ENCODE data around the gene SQSTM1. TPM values are rescaled to one million over a fixed set of nuclear protein-coding genes. Genes with fewer than 3 reads are reported as not detected.

SQSTM1 gene
- total RNA-seq, 4 donors from 2014 or later, result 416 to 877 (median 516) TPM

DNA sequence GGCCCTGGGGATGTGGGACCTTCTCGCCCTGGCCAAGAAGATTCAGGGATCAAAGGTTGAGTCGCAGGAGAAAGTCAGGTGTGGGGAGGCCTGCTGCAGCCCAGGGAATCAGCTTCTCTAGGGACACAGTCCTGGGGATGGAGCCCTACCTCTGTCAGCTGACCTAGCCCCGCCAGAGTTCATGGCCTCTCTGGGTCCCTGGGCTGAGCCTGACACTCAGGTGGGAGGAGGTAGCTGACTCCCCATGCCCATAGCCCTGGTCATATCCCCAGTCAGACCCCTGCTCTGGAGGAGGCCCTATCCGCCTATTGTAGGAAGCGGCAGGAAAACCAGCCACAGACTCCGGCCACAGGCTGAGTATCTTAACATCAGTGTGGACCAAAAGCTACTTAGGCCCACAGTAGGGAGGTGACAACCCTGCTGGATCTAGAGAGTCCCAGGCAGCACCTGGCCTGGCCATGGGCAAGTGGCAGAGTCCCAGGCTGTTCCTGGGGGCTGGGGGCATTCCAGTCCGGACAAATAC is 52.9 kb downstream of the SQSTM1 start:
- no peak for TF ChIP-seq CTCF (IDR thresholded peaks at IDR 0.05; ENCODE audit: low read depth)

DNA sequence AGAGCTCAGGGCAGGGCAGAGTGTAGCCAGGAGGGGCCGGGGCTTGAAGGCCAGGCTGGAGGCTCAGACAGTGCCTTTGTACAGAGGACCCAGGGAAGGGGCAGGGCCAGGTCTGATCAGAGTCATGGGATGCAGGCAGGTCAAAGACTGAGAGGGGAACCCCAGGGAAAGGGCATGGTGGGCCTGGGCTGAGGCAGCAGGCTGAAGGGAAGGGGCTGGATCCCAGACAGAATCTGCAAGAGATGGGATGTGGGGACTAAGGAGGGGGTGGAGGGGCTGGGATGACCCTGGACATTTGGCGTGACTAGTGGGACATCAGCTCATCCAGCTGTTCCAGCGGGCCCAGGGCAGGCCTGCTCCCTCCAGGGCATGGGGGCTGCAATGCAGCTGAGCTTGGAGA is 53.4 kb downstream of the SQSTM1 start:
- no peak for TF ChIP-seq CTCF (IDR thresholded peaks at IDR 0.05; ENCODE audit: low read depth)

DNA sequence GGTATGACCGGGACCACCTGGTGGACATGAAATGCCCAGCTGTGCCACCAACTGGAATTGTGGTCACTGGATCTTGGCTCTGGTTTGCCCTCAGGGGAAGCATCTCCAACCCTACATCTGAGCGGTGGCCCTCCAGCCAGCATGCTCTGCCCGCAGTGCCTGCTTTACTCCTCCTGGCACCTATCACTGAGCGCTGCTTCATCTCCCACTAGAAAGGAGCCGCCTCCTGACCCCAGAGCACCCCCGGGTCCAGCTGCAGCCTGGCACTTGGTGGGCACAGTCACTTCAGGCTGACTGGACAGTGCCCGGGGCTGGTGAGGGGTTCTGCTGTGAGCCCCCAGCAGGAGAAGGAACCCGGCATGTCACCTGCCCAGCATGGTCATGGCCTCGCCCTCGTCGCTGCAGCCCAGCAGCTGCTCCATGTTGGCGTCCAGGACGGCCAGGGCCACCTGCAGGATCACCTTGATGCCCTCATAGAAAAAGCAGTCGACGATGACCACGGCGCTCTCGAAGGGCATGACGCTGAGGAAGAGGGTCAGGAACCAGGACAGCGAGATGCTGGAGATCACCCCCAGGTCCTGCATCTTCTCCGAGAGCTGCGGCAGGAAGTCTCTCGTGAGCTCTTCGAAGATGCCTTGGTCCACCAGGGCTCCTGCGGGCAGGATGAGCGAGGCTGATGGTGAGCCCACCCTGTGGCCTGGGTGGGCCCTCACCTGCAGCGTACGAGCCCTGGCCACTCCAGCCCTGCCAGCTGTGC is 54.0 kb downstream of the SQSTM1 start:
- TF ChIP-seq CTCF (IDR thresholded peaks at IDR 0.05; ENCODE audit: low read depth), result no peak

DNA sequence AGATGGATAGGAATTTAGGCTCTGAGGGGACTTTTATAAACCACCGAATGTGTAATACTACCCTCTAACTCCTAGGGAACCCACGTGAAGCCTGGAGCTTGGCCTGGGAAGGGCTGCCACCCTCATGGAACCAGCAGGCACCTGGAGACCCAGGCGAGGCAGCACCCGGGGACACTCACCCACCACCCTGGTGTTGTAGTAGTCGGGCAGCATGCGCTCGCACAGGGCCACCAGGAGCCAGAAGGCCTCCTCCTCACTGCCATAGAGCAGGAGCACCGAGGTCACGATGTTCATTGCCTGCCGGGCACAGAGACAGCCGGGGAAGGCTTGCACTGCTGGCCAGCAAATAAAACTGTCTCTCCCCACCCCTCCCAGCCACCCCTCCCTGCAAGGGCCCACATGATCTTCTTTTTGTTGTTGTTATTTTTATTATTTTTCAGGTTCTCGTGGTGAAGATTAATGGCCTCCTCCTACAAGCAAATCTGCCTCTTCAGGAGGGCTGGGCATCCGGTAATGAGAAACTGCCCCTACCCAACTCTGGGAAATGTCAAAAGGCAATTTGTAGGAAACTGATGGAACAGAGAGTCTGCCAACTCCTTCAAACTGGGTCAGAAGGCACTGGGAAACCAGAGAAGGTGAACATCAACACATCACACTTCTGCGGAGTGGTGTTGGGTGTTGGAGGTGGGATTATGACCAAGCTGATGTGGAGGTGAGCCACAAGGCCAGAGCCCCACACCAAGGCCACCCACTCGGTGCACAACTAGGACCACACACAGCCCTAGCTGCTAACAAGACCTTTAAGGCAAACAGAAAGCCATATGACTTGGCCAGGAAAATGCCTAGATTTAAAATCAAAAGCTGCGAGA is 55.3 kb downstream of the SQSTM1 start:
- no peak for TF ChIP-seq CTCF (IDR thresholded peaks at IDR 0.05; ENCODE audit: low read depth)

GRCh38 chr5:179876610-179876952 is 55.9 kb downstream of the SQSTM1 start:
- TF ChIP-seq CTCF (IDR thresholded peaks at IDR 0.05; ENCODE audit: low read depth), result no peak

DNA sequence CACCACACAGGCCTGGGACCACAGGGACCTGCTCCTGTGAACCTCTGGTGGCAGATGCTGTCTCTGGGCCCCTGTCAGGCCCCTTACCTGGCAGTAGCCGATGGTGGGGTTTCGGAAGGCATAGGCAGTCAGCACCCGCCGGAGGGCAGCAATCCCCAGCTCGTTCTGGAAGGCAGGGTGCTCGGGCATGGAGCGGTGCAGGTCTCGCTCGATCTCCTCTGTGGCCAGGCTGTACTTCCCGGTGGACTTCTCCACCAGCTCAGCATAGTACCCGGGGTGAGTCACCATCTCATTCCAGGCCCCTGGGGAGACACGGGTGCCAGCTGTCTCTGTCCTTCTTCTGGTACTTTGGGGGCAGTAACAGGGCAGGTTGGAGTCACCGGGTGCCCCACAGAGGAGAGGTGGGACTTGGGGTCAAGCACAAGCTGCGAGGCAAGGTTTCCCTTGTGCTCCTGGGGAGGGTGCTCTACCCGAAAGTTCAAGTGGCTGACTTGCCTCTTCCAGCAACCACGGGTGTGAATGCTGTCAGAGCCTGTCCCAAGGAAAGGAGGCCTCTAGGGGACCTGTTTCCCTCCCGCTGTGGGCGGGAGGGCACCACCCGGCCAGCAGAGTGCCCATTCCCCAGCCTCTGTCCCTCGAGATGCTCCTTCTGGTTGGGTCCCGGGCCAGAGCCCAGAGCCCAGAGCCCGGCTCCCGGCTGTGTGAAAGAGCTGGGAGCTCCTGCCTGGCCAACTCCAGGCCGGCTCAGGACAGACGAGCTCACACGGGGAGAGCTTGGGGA is 57.7 kb downstream of the SQSTM1 start:
- no peak for TF ChIP-seq CTCF (IDR thresholded peaks at IDR 0.05; ENCODE audit: low read depth)
